Measurements from ENCODE around the gene EML4. TPM values are rescaled to one million over a fixed set of nuclear protein-coding genes. Genes with fewer than 3 reads are reported as not detected.
A peak's percentile ranks its signal among the peaks of the same experiment; 100 is the strongest.

The EML4 gene
- total and polyA plus RNA-seq, 2 of the 13 experiments (the other 11 are each of a cell fraction or from before 2014, with no cell fraction given) = 243 to 476 TPM

DNA sequence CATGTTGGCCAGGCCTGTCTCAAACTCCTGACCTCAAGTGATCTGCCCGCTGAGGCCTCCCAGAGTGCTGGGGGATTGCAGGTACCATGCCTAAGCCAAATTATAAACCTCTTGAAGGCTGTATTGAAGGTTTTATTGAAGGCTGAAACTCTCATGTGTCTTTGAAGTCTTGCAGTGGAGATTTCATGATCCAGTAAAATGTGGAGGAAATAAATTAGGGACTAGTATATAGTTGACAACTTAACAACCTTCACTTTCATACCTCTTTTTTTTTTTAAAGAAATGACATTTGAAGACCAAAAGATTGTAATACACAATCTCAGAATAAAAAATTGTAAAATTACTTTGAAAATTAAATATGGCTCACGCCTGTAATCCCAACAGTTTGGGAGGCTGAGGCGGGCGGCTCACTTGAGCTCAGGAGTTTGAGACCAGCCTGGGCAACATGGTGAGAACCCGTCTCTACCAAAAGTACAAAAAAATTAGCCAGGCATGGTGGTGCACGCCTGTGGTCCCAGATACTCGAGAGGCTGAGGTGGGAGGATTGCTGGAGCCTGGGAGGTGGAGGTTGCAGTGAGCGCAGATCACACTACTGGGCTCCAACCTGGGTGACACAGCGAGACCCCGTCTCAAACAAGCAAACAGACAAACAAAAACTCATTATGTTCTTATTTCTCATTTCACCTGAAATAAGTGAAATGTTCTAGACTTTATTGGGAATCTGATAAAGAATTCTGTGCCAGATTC, 8.0 kb downstream of the EML4 start (continued):
- TF ChIP-seq, protein P1, sequence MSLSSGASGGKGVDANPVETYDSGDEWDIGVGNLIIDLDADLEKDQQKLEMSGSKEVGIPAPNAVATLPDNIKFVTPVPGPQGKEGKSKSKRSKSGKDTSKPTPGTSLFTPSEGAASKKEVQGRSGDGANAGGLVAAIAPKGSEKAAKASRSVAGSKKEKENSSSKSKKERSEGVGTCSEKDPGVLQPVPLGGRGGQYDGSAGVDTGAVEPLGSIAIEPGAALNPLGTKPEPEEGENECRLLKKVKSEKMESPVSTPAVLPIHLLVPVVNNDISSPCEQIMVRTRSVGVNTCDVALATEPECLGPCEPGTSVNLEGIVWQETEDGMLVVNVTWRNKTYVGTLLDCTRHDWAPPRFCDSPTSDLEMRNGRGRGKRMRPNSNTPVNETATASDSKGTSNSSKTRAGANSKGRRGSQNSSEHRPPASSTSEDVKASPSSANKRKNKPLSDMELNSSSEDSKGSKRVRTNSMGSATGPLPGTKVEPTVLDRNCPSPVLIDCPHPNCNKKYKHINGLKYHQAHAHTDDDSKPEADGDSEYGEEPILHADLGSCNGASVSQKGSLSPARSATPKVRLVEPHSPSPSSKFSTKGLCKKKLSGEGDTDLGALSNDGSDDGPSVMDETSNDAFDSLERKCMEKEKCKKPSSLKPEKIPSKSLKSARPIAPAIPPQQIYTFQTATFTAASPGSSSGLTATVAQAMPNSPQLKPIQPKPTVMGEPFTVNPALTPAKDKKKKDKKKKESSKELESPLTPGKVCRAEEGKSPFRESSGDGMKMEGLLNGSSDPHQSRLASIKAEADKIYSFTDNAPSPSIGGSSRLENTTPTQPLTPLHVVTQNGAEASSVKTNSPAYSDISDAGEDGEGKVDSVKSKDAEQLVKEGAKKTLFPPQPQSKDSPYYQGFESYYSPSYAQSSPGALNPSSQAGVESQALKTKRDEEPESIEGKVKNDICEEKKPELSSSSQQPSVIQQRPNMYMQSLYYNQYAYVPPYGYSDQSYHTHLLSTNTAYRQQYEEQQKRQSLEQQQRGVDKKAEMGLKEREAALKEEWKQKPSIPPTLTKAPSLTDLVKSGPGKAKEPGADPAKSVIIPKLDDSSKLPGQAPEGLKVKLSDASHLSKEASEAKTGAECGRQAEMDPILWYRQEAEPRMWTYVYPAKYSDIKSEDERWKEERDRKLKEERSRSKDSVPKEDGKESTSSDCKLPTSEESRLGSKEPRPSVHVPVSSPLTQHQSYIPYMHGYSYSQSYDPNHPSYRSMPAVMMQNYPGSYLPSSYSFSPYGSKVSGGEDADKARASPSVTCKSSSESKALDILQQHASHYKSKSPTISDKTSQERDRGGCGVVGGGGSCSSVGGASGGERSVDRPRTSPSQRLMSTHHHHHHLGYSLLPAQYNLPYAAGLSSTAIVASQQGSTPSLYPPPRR (CRISPR knock-in tag; IDR thresholded peaks at IDR 0.05; ENCODE audit: borderline replicate concordance) = no peak
- TF ChIP-seq NFKB2 (CRISPR knock-in tag; IDR thresholded peaks at IDR 0.05; ENCODE audit: borderline replicate concordance) = peak; percentile 47; the same call in 1 of the 2 replicates
- TF ChIP-seq, protein P2, sequence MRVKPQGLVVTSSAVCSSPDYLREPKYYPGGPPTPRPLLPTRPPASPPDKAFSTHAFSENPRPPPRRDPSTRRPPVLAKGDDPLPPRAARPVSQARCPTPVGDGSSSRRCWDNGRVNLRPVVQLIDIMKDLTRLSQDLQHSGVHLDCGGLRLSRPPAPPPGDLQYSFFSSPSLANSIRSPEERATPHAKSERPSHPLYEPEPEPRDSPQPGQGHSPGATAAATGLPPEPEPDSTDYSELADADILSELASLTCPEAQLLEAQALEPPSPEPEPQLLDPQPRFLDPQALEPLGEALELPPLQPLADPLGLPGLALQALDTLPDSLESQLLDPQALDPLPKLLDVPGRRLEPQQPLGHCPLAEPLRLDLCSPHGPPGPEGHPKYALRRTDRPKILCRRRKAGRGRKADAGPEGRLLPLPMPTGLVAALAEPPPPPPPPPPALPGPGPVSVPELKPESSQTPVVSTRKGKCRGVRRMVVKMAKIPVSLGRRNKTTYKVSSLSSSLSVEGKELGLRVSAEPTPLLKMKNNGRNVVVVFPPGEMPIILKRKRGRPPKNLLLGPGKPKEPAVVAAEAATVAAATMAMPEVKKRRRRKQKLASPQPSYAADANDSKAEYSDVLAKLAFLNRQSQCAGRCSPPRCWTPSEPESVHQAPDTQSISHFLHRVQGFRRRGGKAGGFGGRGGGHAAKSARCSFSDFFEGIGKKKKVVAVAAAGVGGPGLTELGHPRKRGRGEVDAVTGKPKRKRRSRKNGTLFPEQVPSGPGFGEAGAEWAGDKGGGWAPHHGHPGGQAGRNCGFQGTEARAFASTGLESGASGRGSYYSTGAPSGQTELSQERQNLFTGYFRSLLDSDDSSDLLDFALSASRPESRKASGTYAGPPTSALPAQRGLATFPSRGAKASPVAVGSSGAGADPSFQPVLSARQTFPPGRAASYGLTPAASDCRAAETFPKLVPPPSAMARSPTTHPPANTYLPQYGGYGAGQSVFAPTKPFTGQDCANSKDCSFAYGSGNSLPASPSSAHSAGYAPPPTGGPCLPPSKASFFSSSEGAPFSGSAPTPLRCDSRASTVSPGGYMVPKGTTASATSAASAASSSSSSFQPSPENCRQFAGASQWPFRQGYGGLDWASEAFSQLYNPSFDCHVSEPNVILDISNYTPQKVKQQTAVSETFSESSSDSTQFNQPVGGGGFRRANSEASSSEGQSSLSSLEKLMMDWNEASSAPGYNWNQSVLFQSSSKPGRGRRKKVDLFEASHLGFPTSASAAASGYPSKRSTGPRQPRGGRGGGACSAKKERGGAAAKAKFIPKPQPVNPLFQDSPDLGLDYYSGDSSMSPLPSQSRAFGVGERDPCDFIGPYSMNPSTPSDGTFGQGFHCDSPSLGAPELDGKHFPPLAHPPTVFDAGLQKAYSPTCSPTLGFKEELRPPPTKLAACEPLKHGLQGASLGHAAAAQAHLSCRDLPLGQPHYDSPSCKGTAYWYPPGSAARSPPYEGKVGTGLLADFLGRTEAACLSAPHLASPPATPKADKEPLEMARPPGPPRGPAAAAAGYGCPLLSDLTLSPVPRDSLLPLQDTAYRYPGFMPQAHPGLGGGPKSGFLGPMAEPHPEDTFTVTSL (CRISPR knock-in tag; IDR thresholded peaks at IDR 0.05; ENCODE audit: borderline replicate concordance) = no peak
- TF ChIP-seq PAF1 (CRISPR knock-in tag; IDR thresholded peaks at IDR 0.05) = no peak
- TF ChIP-seq NR1H2 (CRISPR knock-in tag; IDR thresholded peaks at IDR 0.05; ENCODE audit: borderline replicate concordance, low read depth) = no peak
- TF ChIP-seq HDAC2 (CRISPR knock-in tag; IDR thresholded peaks at IDR 0.05) = no peak
- TF ChIP-seq, protein P3, sequence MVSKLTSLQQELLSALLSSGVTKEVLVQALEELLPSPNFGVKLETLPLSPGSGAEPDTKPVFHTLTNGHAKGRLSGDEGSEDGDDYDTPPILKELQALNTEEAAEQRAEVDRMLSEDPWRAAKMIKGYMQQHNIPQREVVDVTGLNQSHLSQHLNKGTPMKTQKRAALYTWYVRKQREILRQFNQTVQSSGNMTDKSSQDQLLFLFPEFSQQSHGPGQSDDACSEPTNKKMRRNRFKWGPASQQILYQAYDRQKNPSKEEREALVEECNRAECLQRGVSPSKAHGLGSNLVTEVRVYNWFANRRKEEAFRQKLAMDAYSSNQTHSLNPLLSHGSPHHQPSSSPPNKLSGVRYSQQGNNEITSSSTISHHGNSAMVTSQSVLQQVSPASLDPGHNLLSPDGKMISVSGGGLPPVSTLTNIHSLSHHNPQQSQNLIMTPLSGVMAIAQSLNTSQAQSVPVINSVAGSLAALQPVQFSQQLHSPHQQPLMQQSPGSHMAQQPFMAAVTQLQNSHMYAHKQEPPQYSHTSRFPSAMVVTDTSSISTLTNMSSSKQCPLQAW (CRISPR knock-in tag; IDR thresholded peaks at IDR 0.05) = no peak

All from HepG2 (cell line).